Omental fat pad (tissue), 4 donors: Measurements from ENCODE around the gene ATP5F1B. TPM values are rescaled to one million over a fixed set of nuclear protein-coding genes. Genes with fewer than 3 reads are reported as not detected.
A peak's percentile ranks its signal among the peaks of the same experiment; 100 is the strongest.

Experiments
- ATAC-seq: fragments of 150-250 bp; one replicate; pipeline ENCODE4 v1.9.1; 2016; ENCODE audit warnings: mild to moderate bottlenecking, moderate library complexity; ENCODE audit not compliant: low FRiP score
- DNase-seq: peaks from one replicate; pipeline ENCODE4 v3.0.0-alpha.2; 2019; ENCODE audit warnings: low spot score
- small RNA-seq: library from RNA; depleted of rRNA; stranded (forward); fragments of <200 nt; gene quantifications from one replicate; pipeline ENCODE3, GENCODE V24; 2016
- total RNA-seq, 4 donors: library from RNA; depleted of rRNA; stranded (reverse); fragments of >200 nt; gene quantifications; one replicate each; pipeline ENCODE4 v1.1.0, GENCODE V29; 2016
- TF ChIP-seq, protein P1 (sequence below), 3 donors: fragments of 450-650 bp; IDR thresholded peaks; one replicate each; pipeline ENCODE4 v1.5.1; 2016 to 2017; ENCODE audit warnings: antibody characterized with exemption in 3 of 3, mild to moderate bottlenecking in 3 of 3, moderate library complexity in 2 of 3

The ATP5F1B gene
- total RNA-seq, 4 donors from 2014 or later = 368 to 495 (median 458) TPM

DNA sequence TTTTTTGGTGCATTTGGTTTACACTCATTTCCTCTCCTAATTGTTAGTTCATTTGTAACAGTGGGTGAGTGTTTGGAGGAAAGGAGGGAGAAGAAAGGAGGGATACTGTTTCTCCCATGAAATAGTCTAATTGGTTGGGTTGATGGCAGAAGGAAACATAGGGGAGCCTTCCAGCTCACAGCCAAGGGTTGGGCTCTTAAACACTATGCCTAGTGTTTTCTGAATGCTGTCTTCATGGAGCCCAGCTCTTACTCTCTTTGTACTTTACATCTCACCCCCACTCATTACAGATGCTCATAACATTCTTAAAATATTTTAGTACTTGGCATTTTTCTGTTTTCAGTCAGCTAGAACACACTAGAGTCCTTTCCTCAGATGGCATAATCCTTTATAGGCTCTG is 53.8 kb downstream of the ATP5F1B start:
- TF ChIP-seq, protein P1, sequence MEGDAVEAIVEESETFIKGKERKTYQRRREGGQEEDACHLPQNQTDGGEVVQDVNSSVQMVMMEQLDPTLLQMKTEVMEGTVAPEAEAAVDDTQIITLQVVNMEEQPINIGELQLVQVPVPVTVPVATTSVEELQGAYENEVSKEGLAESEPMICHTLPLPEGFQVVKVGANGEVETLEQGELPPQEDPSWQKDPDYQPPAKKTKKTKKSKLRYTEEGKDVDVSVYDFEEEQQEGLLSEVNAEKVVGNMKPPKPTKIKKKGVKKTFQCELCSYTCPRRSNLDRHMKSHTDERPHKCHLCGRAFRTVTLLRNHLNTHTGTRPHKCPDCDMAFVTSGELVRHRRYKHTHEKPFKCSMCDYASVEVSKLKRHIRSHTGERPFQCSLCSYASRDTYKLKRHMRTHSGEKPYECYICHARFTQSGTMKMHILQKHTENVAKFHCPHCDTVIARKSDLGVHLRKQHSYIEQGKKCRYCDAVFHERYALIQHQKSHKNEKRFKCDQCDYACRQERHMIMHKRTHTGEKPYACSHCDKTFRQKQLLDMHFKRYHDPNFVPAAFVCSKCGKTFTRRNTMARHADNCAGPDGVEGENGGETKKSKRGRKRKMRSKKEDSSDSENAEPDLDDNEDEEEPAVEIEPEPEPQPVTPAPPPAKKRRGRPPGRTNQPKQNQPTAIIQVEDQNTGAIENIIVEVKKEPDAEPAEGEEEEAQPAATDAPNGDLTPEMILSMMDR (IDR thresholded peaks at IDR 0.05) = no peak
- no peak for ATAC-seq
- DNase-seq = no peak

GRCh38 chr12:56591126-56591525 is 54.7 kb downstream of the ATP5F1B start:
- TF ChIP-seq, protein P1 (IDR thresholded peaks at IDR 0.05) = no peak
- DNase-seq = no peak
- no peak for ATAC-seq

GRCh38 chr12:56590237-56590830 is 55.5 kb downstream of the ATP5F1B start:
- ATAC-seq = no peak
- TF ChIP-seq, protein P1 (IDR thresholded peaks at IDR 0.05) = no peak
- DNase-seq = no peak

DNA sequence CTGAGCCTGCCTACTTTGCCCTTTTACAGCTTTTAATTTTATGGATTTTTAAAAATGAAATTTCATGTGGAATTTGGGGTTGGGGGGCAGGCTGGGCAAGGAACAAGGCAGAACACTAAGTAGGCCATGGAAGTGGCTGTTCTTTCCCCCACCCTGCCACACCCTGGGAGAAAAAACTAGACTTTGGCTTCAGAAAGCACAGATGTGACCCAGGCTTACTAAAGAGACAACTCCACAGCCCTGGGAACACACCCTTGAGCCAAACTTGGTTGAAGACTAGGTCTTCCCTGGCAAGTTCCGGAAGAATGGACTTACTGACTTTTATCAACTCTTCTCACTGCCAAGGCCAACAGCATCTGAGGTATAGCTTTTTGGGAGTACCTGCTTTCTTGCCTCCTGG is 56.0 kb downstream of the ATP5F1B start:
- no peak for DNase-seq
- ATAC-seq = no peak
- TF ChIP-seq, protein P1 (IDR thresholded peaks at IDR 0.05) = no peak

Small RNA genes lying within 50 kb of the gene (small RNA-seq; reads per million reads assigned to genes)
- gene RN7SL809P (not detected), gene RNU6-343P (not detected), gene SNORD59A (48,850 reads per million, percentile 100 among the genes with 10 or more reads in this experiment)

Other genes starting within 250 kb of the ATP5F1B start
- 1 to 10 TPM; 3.2 to 6.8 (median 4.3) TPM for gene TIMELESS, start 196.6 kb downstream of the ATP5F1B start, total RNA-seq
- not detected for gene MIP, start 191.3 kb downstream of the ATP5F1B start, total RNA-seq
- 1 to 10 TPM; 2.3 to 4.7 (median 2.9) TPM for gene SPRYD4, start 177.4 kb downstream of the ATP5F1B start, total RNA-seq
- gene GLS2, start 157.8 kb downstream of the ATP5F1B start, total RNA-seq = 1 to 10 TPM in 2 of 4 donors, under 1 TPM in 1, not detected in 1; 0.88 to 2.6 (median 1.7) TPM
- 10 to 100 TPM; 22.2 to 63.8 (median 30.6) TPM for gene RBMS2, start 124.2 kb downstream of the ATP5F1B start, total RNA-seq
- 100 to 1,000 TPM in 1 of 4 donors, 10 to 100 TPM in 3; 43.1 to 124 (median 74.1) TPM for gene BAZ2A, start 15.7 kb downstream of the ATP5F1B start, total RNA-seq
- 100 to 1,000 TPM in 1 of 4 donors, 10 to 100 TPM in 3; 80.7 to 103 (median 84.6) TPM for gene PTGES3, start 42.3 kb upstream of the ATP5F1B start, total RNA-seq
- 1,000 to 10,000 TPM in 2 of 4 donors, 100 to 1,000 TPM in 2; 968 to 1,190 (median 1,074) TPM for gene NACA, start 79.3 kb upstream of the ATP5F1B start, total RNA-seq
- 10 to 100 TPM in 1 of 4 donors, 1 to 10 TPM in 3; 2.8 to 10.7 (median 5.5) TPM for gene PRIM1, start 106.3 kb upstream of the ATP5F1B start, total RNA-seq
- 10 to 100 TPM in 1 of 4 donors, 1 to 10 TPM in 2, not detected in 1; 3.1 to 18.7 (median 4.1) TPM for gene HSD17B6, start 117.3 kb upstream of the ATP5F1B start, total RNA-seq